ENCODE data around the gene ATOH8. TPM values are rescaled to one million over a fixed set of nuclear protein-coding genes. Genes with fewer than 3 reads are reported as not detected.

The ATOH8 gene
- total RNA-seq, 4 donors from 2014 or later, result 13.2 to 83.0 (median 45.3) TPM

- Histone ChIP-seq H3K36me3 (no peaks in the 10 kb centered on the region), H3K4me3 (peak overlapping the region in 1 of 2 donors; percentile 68), H3K4me1 (no peaks in the 10 kb centered on the region), H3K9me3 (no peaks in the 10 kb centered on the region), H3K27ac (no peak overlapping the region), H3K27me3 (no peaks in the 10 kb centered on the region)
- no peak for DNase-seq
- intact Hi-C loops (cut with DNase I; ENCODE audit: low total_unique reads), result no loop called here
- no peak for TF ChIP-seq POLR2A (IDR thresholded peaks at IDR 0.05)
- no peak for TF ChIP-seq CTCF (IDR thresholded peaks at IDR 0.05)
These were observed 3.1 kb downstream of the ATOH8 start for GRCh38 chr2:85756822-85757435.

- Histone ChIP-seq H3K4me1 (no peaks in the 10 kb centered on the region), H3K27me3 (no peaks in the 10 kb centered on the region), H3K9me3 (no peaks in the 10 kb centered on the region), H3K4me3 (no peak overlapping the region), H3K27ac (no peak overlapping the region), H3K36me3 (no peaks in the 10 kb centered on the region)
- intact Hi-C loops (cut with DNase I; ENCODE audit: low total_unique reads), result no loop called here
- DNase-seq, result no peak
- TF ChIP-seq CTCF (IDR thresholded peaks at IDR 0.05), result no peak
- no peak for TF ChIP-seq POLR2A (IDR thresholded peaks at IDR 0.05)
These were observed 4.1 kb downstream of the ATOH8 start for GRCh38 chr2:85757860-85758259.

- Histone ChIP-seq H3K27ac (no peak overlapping the region), H3K4me1 (no peaks in the 10 kb centered on the region), H3K9me3 (no peaks in the 10 kb centered on the region), H3K36me3 (no peaks in the 10 kb centered on the region), H3K27me3 (no peaks in the 10 kb centered on the region), H3K4me3 (no peak overlapping the region)
- no peak for DNase-seq
- intact Hi-C loops (cut with DNase I; ENCODE audit: low total_unique reads), result no loop called here
- TF ChIP-seq CTCF (IDR thresholded peaks at IDR 0.05) (no peak), POLR2A (IDR thresholded peaks at IDR 0.05) (no peak)
These were observed 4.8 kb downstream of the ATOH8 start for GRCh38 chr2:85758361-85759256.

- no peak for DNase-seq
- no peak for TF ChIP-seq CTCF (IDR thresholded peaks at IDR 0.05)
- no peak for TF ChIP-seq POLR2A (IDR thresholded peaks at IDR 0.05)
- intact Hi-C loops (cut with DNase I; ENCODE audit: low total_unique reads), result no loop called here
- no peak overlapping the region for H3K4me3 ChIP-seq
- no peaks in the 10 kb centered on the region for H3K4me1 ChIP-seq
- H3K27ac ChIP-seq, result no peak overlapping the region
- H3K36me3 ChIP-seq, result no peaks in the 10 kb centered on the region
- H3K9me3 ChIP-seq, result no peaks in the 10 kb centered on the region
- no peaks in the 10 kb centered on the region for H3K27me3 ChIP-seq
These were observed 5.4 kb downstream of the ATOH8 start for GRCh38 chr2:85759257-85759613.

- no peak for TF ChIP-seq POLR2A (IDR thresholded peaks at IDR 0.05)
- no peak for TF ChIP-seq CTCF (IDR thresholded peaks at IDR 0.05)
- no peak for DNase-seq
- Histone ChIP-seq H3K36me3 (no peaks in the 10 kb centered on the region), H3K4me3 (no peak overlapping the region), H3K27me3 (no peaks in the 10 kb centered on the region), H3K9me3 (no peaks in the 10 kb centered on the region), H3K4me1 (no peaks in the 10 kb centered on the region), H3K27ac (no peak overlapping the region)
- intact Hi-C loops (cut with DNase I; ENCODE audit: low total_unique reads), result no loop called here
These were observed 6.6 kb downstream of the ATOH8 start for GRCh38 chr2:85760371-85760770.

Data from uterus (tissue), 4 donors.